Fibroblast of the aortic adventitia (primary cell): ENCODE results near the gene TTLL13. TPM values are rescaled to one million over a fixed set of nuclear protein-coding genes. Genes with fewer than 3 reads are reported as not detected.

Source experiments
- DNase-seq: peaks from one replicate; pipeline ENCODE4 v3.0.0-alpha.2; 2010; ENCODE audit warnings: low read depth
- H3K4me3 ChIP-seq: 2 replicates; pipeline ENCODE4 v1.5.1; 2011; ENCODE audit warnings: low read depth, mild to moderate bottlenecking, control low read depth, low read length, moderate library complexity
- total RNA-seq: library from RNA; depleted of rRNA; stranded (reverse); fragments of >200 nt; gene quantifications from 2 replicates; pipeline ENCODE4 v1.2.3, GENCODE V29; 2012; ENCODE audit warnings: low replicate concordance
- TF ChIP-seq, protein P1 (sequence below): IDR thresholded peaks from 2 replicates; pipeline ENCODE4 v1.5.1; 2011; ENCODE audit warnings: mild to moderate bottlenecking, low read length, control low read depth, inconsistent platforms; ENCODE audit not compliant: insufficient read depth

The TTLL13 gene
- total RNA-seq, 1 donor, result 0.09 TPM

DNA sequence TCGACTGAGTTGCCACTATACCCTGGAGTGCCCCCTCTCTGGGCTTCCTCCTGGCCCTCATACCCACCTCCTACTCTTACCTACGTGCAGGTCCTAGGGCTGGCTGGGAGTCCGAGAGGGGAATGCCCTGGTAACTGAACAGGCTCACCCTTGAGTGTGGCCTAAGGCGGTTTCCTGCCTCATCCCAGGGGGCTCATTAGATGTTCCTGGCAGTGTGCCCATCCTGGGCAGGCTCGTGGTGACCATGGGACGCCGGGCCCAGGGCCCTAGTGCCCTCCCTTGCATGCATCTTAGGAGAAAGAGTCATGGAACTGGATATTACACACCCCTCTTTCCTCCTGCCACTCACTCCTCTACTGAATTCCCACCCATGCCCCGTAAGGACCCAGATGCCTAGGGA lies 45.4 kb upstream of the TTLL13 start:
- no peak overlapping the region for H3K4me3 ChIP-seq
- TF ChIP-seq, protein P1, sequence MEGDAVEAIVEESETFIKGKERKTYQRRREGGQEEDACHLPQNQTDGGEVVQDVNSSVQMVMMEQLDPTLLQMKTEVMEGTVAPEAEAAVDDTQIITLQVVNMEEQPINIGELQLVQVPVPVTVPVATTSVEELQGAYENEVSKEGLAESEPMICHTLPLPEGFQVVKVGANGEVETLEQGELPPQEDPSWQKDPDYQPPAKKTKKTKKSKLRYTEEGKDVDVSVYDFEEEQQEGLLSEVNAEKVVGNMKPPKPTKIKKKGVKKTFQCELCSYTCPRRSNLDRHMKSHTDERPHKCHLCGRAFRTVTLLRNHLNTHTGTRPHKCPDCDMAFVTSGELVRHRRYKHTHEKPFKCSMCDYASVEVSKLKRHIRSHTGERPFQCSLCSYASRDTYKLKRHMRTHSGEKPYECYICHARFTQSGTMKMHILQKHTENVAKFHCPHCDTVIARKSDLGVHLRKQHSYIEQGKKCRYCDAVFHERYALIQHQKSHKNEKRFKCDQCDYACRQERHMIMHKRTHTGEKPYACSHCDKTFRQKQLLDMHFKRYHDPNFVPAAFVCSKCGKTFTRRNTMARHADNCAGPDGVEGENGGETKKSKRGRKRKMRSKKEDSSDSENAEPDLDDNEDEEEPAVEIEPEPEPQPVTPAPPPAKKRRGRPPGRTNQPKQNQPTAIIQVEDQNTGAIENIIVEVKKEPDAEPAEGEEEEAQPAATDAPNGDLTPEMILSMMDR, result no peak
- DNase-seq, result no peak

DNA sequence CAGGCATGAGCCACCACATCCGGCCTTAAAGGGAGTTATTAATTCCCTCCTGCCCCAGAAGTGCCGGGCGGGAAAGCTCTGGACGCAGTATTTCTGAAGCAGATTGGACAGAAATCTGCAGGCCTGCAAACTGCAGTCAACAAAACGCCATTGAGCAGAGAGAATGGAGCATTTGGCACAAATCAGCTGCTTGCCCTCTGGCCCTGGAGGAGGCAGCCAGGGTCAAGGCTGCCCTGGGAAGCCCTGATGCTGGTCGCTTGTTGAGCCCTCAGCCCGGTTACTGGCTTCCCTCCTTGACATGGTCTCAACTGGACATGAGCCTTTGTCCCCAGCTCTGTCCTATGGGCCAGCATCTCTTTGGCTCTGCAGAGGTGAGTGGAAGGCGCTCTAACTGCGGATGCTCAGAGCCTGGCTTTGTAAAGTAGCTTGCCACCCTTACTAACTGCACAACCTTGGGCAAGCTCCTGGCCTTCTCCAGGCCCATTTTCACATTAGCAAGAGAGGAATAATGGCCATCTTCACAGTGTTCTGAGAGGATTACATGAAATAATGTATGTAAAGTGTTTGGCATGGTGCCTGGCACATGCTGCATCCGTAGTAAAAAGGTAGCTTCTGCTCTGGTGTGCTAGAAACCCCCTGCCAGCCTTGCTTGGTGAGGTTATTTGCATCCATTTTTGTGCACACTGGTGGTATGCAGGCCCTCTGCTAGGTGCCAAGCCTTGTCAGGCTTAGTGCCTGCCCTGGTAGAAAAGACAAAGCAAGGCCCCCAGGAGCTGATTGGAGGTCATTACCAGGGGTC lies 44.1 kb upstream of the TTLL13 start:
- TF ChIP-seq, protein P1, result no peak
- DNase-seq, result no peak
- no peak overlapping the region for H3K4me3 ChIP-seq

DNA sequence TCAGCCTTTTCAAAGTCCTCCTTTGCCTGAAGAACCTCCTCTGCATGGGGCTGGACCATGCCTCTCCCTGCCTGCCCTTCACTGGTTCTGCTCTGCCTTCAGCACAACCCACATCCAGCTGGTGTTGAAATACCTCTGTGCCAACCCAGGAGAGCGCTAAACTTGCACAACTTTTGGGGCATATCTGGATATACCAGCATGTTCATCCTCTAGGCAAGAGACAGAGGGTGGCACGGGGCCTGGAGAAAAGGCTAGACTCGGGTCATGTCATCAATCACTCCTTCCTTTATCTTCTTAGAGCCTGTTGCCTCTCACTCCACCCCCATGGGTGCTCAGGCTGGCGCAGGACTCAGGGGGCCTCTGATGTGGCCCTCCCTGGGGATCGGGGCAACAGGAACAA lies 43.5 kb upstream of the TTLL13 start:
- TF ChIP-seq, protein P1, result no peak
- DNase-seq, result no peak

DNA sequence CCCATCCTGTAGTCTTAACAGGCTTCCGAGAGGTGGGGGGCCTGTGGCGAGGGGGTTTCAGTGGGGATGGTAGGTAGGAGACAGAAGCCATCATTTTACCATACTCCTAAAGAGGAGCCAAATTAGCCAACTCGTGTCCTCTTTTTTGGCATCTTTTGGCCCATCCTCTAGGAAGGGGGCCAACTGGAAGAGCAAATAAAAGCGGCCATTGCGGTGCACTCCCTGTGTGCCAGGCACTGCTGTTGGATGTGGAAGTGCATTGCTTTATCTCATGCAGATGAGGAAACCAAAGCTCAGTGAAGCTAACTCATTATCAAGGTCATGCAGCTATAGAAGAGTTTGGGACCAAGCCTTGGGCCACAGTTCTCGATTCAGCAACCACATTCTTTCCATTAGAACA lies 42.1 kb upstream of the TTLL13 start:
- DNase-seq, result no peak
- no peak overlapping the region for H3K4me3 ChIP-seq
- TF ChIP-seq, protein P1, result no peak

More for the DNA sequence above, 43.5 kb upstream of the TTLL13 start:
- no peak overlapping the region for H3K4me3 ChIP-seq

DNA sequence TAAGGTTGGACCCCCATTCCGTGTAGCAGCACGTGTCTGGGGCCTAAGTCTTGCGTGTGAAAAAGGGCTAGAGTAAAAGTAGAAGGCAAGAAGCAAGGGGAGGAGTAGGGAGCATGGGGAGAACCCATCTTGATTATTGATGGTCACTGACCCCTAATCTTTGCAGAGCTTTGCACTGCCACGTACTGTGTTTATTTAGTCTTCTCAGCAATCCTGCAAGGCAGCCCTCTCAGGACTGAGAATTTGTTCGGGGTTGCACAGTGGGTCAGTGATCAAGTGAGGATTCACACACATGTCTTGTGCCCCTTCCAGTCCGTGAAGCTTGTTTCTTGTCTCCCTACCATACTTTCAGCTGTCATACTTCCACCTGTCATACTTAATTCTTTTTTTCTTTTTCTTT lies 41.0 kb upstream of the TTLL13 start:
- DNase-seq, result no peak
- TF ChIP-seq, protein P1, result no peak
- H3K4me3 ChIP-seq, result no peak overlapping the region

DNA sequence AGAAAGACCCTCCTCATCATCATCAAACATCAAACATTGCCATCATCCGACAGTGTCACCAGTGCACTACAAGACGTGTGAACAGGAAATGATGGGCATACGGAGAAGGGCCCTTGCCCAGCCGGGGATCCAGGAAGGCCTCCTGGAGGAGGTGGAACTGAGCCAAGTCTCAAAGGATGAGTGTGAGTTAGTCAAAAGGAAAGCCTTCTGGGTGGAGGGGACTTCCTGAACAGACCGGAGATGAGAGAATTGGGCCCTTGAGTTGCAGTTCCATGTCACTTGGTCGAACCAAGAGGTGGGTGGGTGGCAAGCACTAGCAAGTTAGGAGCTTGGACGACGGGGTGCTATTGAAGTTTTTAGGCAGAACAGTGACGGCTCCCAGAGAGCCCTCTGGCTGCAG lies 39.8 kb upstream of the TTLL13 start:
- H3K4me3 ChIP-seq, result no peak overlapping the region
- TF ChIP-seq, protein P1, result no peak
- no peak for DNase-seq

DNA sequence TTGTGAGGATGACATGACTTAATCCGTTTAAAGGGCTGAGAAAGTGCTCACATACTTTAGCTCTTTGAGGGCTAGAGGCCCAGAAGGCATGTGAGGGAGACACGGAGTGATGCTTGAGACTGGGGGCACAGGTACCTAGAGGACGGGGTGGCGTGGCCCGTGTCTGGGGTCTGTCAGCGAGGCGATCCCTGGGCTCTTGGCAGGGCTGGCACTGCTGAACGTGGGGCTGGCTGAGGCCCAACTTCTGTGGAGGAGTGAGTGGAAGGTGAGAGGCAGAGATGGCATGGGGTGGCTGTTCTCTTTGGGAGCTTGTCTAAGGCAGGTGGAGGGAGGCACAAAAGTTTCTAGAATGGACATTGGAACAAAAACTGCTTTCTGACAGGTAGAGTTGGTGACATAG lies 38.8 kb upstream of the TTLL13 start:
- no peak for DNase-seq
- H3K4me3 ChIP-seq, result no peak overlapping the region
- TF ChIP-seq, protein P1, result no peak
